ENCODE measurements around the gene COL6A5. TPM values are rescaled to one million over a fixed set of nuclear protein-coding genes. Genes with fewer than 3 reads are reported as not detected.

The COL6A5 gene
- polyA plus RNA-seq, 3 donors: not detected

DNA sequence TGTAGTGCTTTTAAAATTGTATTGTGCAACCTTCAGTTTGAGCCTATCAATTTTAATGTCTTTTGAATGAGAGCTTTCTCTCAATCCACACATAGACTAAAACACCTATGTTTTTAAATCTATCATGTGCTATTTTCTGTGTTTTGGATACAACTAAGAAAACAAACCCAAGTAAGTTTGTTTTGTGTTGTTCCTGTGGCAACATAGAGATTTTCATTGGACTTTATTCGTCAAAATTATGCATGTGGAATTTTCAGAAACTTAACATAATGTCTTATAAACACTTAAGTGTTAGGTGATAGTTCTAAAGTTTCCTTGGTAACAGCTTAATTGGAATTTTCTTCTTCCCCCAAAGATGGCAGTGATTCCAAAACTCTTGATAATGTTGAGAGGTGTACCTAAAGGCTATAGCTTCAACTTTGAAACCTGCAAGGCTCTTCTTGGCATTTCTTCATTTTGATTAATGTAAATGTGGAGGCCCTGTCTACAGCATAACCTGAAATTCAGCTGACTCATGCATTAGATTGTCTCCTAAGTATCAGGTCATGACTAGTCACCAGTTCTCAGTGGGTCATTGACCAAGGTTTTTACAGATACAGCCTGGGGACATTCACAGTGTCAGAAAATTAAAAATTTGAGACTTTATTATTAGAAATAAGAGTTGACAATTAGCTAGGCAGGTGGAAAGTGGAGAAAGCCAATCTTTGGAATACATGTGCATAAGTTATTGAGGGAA lies 44.4 kb downstream of the COL6A5 start:
- H3K27ac ChIP-seq (ENCODE audit: low read depth in 1 of 2, low read length in 2 of 2): no peak overlapping the region
- H3K36me3 ChIP-seq (replicated peaks in 1 of 2; ENCODE audit: control insufficient read depth in 1 of 2, insufficient read depth in 2 of 2, low read length in 2 of 2): no peaks in the 10 kb centered on the region
- TF ChIP-seq, protein P1, sequence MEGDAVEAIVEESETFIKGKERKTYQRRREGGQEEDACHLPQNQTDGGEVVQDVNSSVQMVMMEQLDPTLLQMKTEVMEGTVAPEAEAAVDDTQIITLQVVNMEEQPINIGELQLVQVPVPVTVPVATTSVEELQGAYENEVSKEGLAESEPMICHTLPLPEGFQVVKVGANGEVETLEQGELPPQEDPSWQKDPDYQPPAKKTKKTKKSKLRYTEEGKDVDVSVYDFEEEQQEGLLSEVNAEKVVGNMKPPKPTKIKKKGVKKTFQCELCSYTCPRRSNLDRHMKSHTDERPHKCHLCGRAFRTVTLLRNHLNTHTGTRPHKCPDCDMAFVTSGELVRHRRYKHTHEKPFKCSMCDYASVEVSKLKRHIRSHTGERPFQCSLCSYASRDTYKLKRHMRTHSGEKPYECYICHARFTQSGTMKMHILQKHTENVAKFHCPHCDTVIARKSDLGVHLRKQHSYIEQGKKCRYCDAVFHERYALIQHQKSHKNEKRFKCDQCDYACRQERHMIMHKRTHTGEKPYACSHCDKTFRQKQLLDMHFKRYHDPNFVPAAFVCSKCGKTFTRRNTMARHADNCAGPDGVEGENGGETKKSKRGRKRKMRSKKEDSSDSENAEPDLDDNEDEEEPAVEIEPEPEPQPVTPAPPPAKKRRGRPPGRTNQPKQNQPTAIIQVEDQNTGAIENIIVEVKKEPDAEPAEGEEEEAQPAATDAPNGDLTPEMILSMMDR (IDR thresholded peaks at IDR 0.05): no peak
- Mint-ChIP-seq H3K36me3 (no peaks in the 10 kb centered on the region), H3K27ac (no peak overlapping the region), H3K4me3 (no peak overlapping the region), H3K4me1 (no peaks in the 10 kb centered on the region), H3K27me3 (ENCODE audit: low read depth in 3 of 3) (peaks cover 0 to 6% (median 0%) of the 10 kb centered on the region in 3 donors), H3K9me3 (peaks cover 0 to 5% (median 1%) of the 10 kb centered on the region in 7 donors)
- H2AFZ ChIP-seq (ENCODE audit: insufficient read depth, low read depth, low read length, poor library complexity, severe bottlenecking): no peak overlapping the region
- WGBS (ENCODE audit: insufficient coverage): no CpG with 5 or more reads among the region's 1 CpG
- no peak overlapping the region for H3K9ac ChIP-seq (ENCODE audit: insufficient read depth, low read length, poor library complexity, severe bottlenecking)
- no peaks in the 10 kb centered on the region for H3K27me3 ChIP-seq (ENCODE audit: control insufficient read depth in 2 of 2, insufficient read depth in 2 of 2, low read length in 2 of 2)
- no peak for DNase-seq
- intact Hi-C loops (cut with micrococcal nuclease): no loop called here
- no peaks in the 10 kb centered on the region for H3K9me3 ChIP-seq (replicated peaks in 1 of 2; ENCODE audit: control insufficient read depth in 1 of 2, insufficient read depth in 1 of 2, low read length in 2 of 2)
- H3K79me2 ChIP-seq (ENCODE audit: insufficient read depth, low read length): no peaks in the 10 kb centered on the region
- no peaks in the 10 kb centered on the region for H3K4me1 ChIP-seq (ENCODE audit: control insufficient read depth in 1 of 2, insufficient read depth in 2 of 2, low read length in 2 of 2)
- no peaks in the 10 kb centered on the region for H4K20me1 ChIP-seq (ENCODE audit: insufficient read depth, low read length)
- no peak overlapping the region for H3K4me3 ChIP-seq (replicated peaks in 1 of 3; ENCODE audit: low read depth in 2 of 3, low read length in 3 of 3)
- no peak overlapping the region for H3K4me2 ChIP-seq (replicated peaks; ENCODE audit: extremely low read depth, low read length, poor library complexity, severe bottlenecking)

DNA sequence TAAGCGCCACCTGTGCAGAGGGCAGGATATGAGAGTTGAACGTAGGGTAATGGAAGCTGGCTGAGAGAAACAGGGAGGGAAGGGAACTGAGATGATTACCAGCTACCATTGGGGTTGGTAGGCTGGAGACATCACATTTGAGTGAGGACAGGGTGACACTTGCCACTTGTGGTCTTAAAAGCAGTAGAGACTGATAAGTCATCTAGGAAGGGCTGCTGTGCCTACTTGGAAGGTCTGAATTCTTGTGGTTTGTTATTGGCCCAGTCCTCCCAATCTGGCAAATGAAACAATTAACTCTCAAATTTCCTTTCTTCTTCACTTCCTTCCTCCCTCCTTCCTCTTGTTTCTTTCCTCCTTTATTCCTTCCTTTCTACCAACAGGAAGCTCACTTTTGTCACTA lies 46.8 kb downstream of the COL6A5 start:
- H3K36me3 Mint-ChIP-seq: no peaks in the 10 kb centered on the region
- Histone ChIP-seq H3K4me3 (replicated peaks in 1 of 3; ENCODE audit: low read depth in 2 of 3, low read length in 3 of 3) (no peak overlapping the region), H3K36me3 (replicated peaks in 1 of 2; ENCODE audit: control insufficient read depth in 1 of 2, insufficient read depth in 2 of 2, low read length in 2 of 2) (no peaks in the 10 kb centered on the region), H3K9me3 (replicated peaks in 1 of 2; ENCODE audit: control insufficient read depth in 1 of 2, insufficient read depth in 1 of 2, low read length in 2 of 2) (no peaks in the 10 kb centered on the region), H3K9ac (ENCODE audit: insufficient read depth, low read length, poor library complexity, severe bottlenecking) (no peak overlapping the region), H3K27ac (ENCODE audit: low read depth in 1 of 2, low read length in 2 of 2) (no peak overlapping the region), H3K4me2 (replicated peaks; ENCODE audit: extremely low read depth, low read length, poor library complexity, severe bottlenecking) (no peak overlapping the region), H3K4me1 (ENCODE audit: control insufficient read depth in 1 of 2, insufficient read depth in 2 of 2, low read length in 2 of 2) (no peaks in the 10 kb centered on the region), H4K20me1 (ENCODE audit: insufficient read depth, low read length) (no peaks in the 10 kb centered on the region), H3K79me2 (ENCODE audit: insufficient read depth, low read length) (no peaks in the 10 kb centered on the region), H3K27me3 (ENCODE audit: control insufficient read depth in 2 of 2, insufficient read depth in 2 of 2, low read length in 2 of 2) (no peaks in the 10 kb centered on the region), H2AFZ (ENCODE audit: insufficient read depth, low read depth, low read length, poor library complexity, severe bottlenecking) (no peak overlapping the region)
- intact Hi-C loops (cut with micrococcal nuclease): no loop called here
- no peak overlapping the region for H3K27ac Mint-ChIP-seq
- TF ChIP-seq, protein P1 (IDR thresholded peaks at IDR 0.05): no peak
- whole genome bisulfite sequencing (ENCODE audit: insufficient coverage): 100% methylated on average over 2 of the region's 2 CpGs
- DNase-seq: no peak
- no peak overlapping the region for H3K4me3 Mint-ChIP-seq
- no peaks in the 10 kb centered on the region for H3K4me1 Mint-ChIP-seq
- H3K27me3 Mint-ChIP-seq (ENCODE audit: low read depth in 3 of 3): peaks cover 0 to 6% (median 0%) of the 10 kb centered on the region in 3 donors
- peaks cover 0 to 6% (median 3%) of the 10 kb centered on the region in 7 donors for H3K9me3 Mint-ChIP-seq

All from CD14-positive monocyte (primary cell).